T47D (cell line): Measurements from ENCODE around the gene FNDC1.
"Not testable (repeated sequence)": the region's sequence is repeated elsewhere in the genome, so short reads cannot be mapped to it uniquely, and the experiment has no call there.

ENCODE experiments used
- DNase-seq, 2 experiments: peaks; one replicate each; pipeline versions ENCODE4 v3.0.0 to v3.0.0-alpha.2; 2011 to 2012; ENCODE audit warnings: low read depth in 1 of 2, low spot score in 1 of 2
- JUND ChIP-seq: IDR thresholded peaks from 2 replicates; pipeline ENCODE4 v1.6.1; 2012; ENCODE audit warnings: low read depth
- in situ Hi-C: cut with HindIII; loops from 2 replicates; pipeline ENCODE4 v1.10.0; 2016; ENCODE audit warnings: low sequenced_read_pairs, low pct_unique_long_range_greater_than_20kb

The FNDC1 gene

DNA sequence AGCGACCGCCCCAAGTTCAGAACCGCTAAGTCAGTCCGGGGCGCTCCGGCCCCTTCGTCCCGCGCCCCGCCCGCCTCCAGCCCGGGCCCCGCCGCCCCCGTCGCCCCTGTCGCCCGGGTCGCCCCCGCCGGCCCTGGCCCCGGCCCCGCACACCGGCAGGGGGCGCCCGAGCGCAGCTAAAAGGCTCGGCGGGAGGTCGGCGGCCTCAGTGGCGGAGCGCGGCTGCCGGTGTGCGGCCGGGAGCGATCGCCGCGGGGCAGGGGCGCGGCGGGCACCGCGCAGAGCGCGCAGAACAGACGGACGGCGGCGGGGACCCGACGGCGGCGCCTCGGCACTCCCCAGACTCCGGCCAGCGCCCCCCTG, at the start of gene FNDC1:
Gene FNDC1 (plus strand): TSS at position 208 of the 363 bp plus-strand sequence. CDS start 197 bp downstream, outside the sequence.
- no peak for TF ChIP-seq JUND
- in situ Hi-C loops = no loop called here
- no peak for DNase-seq

DNA sequence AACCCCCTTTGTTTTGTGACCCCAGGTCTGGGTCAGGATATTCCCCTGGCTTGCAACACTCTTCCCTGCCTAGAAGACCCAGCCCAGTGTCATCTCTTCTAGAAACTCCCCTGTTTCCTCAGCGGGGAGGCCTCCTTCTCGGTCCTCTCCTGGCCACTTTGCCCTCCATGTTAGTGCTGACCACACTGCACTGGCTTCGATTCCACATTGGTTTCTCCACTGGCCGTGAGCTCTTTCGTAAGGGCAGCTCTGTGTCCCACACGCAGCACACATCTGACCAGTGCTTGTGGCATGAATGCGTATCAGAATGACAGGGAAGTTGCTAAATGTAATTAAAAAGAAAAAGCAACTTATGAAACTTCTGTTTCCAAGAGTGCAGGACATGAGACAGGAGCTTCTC, 49.4 kb upstream of the FNDC1 start:
- no peak for DNase-seq
- in situ Hi-C loops = no loop called here
- TF ChIP-seq JUND = no peak

DNA sequence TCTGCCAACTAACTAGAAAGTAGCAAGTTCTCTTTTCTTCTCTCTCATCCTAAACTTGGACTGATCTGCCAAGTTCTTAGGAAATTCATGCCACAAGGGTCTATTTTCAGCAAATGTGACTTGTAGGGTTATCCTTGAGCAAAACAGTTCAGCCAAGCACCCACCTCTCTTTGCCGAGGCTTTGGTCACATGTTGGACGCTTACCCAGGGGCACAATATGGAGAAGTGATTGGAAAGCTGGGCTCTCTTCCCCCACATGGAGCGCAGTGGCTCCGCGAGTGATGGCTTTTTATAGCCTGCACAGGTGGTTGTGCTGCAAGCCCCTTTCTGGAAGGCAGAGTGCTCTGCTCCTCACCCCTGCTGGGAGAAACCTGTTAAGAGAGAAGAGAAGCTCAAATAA, 47.7 kb upstream of the FNDC1 start:
- in situ Hi-C loops = no loop called here
- DNase-seq = no peak
- TF ChIP-seq JUND = no peak

DNA sequence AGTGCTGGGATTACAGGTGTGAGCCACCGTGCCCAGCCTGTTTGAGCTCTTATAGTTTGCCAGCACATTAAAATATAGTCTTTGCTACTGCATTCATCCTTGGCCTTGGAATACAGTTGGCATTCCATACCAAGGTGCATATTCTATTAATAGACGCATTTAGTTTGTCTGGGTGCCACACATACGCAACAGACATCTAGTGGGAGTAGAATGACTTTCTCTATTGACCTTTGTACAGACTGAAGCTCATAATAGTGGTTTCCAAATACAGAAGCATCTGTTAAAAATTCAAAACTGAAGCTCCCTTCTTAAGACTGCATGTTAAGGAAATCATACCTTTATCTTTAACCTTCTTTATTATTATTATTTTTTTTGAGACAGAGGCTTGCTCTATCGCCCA, 46.7 kb upstream of the FNDC1 start:
- no peak for TF ChIP-seq JUND
- no peak for DNase-seq
- in situ Hi-C loops = no loop called here

DNA sequence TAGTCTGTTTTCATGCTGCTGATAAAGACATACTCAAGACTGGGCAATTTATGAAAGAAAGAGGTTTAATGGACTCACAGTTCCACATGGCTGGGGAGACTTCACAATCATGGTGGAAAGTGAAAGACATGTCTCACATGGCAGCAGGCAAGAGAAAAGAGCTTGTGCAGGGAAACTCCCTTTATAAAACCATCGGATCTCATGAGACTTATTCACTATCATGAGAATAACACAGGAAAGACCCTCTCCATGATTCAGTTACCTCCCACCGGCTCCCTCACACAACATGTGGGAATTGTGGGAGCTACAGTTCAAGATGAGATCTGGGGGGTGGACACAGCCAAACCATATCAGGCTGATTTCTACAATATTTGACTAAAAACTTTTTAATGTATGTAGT, 45.4 kb upstream of the FNDC1 start:
- in situ Hi-C loops, DNase-seq: not testable (repeated sequence)

DNA sequence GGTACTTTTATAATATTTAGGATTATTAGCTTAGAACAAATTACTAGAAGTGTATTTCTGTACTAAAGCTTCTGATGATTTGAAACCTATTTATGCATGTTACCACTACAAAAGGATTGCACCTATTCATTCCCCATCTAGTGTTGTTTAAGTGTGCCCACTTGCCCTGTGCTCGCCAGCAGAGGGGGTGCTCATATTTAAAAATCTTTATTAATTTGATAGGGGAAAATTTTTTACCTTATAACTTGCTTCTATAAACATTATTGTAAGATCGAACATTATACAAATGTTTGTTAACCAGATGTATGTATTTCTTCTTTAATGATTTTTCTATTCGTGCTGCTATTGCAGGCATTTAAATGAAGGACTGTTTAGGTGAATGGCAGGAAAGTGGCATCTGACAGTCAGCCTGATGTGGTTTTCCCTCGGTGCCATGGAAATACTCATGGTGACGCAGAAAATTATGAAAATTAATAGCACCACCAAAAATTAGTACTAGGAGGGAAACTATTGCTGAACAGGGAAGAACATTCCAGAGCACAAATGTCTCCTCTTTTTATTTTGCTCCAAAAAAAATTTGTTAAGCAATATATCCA, 44.1 kb upstream of the FNDC1 start:
- in situ Hi-C loops = no loop called here
- no peak for TF ChIP-seq JUND

DNA sequence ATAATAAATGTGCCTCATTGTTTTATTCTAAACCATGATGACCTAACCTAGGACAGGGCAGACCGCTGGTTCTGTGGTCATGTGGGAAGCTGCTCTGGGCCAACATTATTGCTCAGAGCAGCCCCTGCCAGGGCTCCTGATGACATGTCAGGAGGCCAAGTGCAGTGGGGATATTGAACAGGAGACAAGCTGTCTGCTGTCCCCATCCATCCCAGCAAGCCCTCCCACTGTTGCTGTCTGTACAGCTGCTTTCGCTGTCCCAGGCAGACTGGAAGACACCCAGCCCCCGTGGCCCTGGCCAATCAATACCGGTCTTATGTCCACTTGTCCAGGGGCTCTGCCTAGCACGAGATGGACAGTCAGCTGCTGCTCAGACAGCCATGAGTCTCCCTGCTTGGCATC, 43.2 kb upstream of the FNDC1 start:
- DNase-seq = no peak
- TF ChIP-seq JUND = no peak
- in situ Hi-C loops = no loop called here

More for the DNA sequence above, 44.1 kb upstream of the FNDC1 start:
- DNase-seq = no peak

DNA sequence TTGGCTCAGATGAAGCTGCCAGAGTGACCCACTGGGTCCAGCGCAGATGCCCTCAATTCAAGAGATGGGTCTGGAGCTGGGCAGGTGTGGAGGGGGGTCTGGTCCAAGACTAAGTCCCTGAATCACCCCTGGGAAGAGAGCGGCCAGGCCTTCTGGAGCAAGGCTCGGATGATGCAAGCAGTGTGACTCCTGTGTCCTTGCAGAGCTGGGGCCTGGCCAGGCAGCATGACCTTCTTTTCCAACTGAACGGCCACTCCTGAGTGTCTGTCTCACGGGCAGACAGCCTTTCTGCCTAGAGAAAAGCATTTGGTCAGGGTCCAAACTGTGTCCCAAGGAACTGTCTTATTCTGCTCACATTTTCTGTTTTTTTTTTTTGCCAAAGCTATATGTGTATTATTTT, 42.6 kb upstream of the FNDC1 start:
- in situ Hi-C loops = no loop called here
- TF ChIP-seq JUND = no peak
- no peak for DNase-seq

DNA sequence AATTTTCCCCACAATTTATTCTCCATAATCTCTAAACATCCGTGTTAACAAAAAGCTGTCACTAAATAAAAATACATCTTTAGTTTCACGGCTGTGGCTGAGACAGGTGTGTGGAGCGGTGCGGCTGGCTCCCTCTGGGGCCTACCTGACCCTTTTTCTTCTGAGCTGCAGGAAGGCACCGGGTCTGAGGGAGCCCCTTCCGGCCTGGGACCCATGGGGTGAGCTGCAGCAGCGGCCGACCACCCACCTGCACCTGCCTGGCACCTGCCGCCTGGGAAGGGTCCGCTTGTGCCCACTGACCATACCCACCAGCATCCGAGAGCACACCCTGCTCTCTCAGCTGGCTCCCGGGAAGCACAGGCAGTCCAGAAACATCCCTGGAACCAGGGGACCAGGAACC, 41.5 kb upstream of the FNDC1 start:
- no peak for TF ChIP-seq JUND
- no peak for DNase-seq
- in situ Hi-C loops = no loop called here

DNA sequence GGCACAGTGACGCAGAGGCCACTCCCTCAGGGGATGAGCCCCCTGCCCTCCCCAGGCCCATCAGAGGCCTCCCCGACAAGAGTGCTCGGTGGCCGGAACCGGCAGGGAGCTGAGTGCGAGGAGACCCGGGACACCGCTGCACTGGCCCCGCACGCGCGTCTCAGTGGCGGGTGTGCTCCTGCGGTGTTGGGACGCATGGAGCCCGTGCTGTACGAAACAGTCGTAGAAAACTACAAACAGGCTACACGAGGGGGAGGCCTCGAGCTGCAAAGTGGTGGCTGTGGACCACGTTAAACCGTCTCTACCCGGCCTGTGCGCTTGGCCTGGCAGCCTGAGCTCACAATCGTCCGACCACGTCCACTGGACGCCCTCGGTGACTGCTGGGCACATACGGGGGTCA, 40.2 kb upstream of the FNDC1 start:
- in situ Hi-C loops = no loop called here
- DNase-seq = no peak
- no peak for TF ChIP-seq JUND

DNA sequence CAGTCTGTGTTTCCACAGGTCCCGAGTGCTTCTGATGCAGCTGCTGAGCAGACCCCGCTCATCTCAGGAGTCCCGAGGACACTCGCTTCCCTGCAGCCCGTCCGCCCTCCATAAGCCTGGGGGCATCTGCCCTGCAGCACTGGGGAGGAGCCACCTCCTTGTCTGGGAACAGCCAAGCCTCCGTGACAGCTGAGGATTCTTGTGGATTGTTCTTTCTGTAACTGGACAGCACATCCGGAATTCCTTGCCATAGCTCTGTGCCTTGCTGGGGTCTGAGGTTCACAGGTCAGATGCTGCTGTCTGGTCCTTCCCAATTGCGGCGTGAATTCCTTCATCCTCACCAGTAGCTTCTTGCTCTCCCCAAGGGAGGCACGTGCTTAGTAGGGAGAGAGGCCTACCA, 38.4 kb upstream of the FNDC1 start:
- no peak for DNase-seq
- no peak for TF ChIP-seq JUND
- in situ Hi-C loops = no loop called here

DNA sequence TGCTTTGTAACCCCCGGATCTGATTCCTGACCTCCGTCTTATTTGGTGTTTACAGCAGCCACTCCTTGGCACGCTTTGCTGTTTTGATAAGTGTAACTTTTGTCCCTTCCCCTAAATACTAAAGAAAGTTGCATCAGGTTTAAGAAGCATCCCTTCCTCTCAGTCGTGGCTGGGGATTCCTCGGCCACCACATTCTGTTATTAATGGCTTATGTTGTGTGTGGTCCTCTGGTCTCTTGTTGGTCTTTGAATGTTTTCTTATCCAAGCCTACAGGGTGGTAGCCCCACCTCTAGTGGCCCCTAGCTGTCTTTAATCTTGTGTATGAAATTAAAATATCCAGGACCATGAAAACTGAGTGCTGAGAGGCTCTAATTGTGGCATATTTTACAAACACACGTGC, 37.5 kb upstream of the FNDC1 start:
- no peak for DNase-seq
- no peak for TF ChIP-seq JUND
- in situ Hi-C loops = no loop called here

DNA sequence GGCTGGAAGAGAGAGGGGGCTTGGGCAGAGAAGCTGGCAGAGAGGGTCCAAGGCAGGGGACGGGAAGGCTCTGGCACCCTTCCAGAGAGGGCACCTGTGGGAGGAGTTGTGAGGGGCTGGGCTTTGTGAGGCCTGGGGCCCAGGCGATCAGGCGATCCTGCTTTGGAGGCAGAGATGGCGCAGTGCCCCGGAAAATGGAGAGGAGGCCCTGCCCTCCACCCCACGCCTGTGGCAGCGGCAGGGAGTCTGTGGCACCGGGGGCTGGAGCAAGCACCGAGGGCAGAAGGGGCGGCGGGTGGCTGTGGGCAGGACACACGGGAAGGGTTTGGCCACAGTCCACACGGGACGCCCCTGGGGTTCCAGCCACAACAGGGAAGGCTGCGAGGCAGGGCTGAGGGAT, 36.5 kb upstream of the FNDC1 start:
- no peak for TF ChIP-seq JUND
- DNase-seq = no peak
- in situ Hi-C loops = no loop called here

DNA sequence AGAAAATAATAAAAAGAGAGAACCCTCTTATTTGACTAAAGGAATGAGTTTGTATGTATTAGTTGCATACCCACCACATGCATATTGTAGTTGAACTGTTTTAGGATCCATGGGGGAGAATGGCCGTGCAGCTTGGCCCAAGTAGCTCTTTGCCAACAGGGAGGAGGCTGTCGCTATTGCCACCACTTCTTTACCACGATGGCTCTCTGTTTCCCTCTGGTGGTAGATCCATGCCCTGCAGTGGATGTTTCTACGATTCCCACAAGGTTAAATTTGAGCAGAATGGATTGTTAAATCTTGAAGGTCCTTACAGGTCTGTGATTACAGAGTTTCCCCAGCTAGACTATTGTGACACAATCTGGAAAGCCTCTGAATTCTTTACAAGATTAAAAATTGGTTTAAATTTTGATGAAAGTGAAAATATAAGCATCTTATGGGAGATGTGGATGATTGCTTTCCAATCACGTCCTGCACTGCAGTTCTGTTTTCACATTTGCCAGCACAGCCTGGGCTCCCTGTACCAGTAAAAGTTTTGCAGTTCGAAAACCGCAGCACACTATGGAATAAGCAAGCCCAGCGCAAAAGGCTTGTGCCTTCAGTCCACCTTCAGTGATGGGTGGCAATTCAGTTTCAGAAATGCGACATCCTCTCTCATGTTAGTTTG, 34.4 kb upstream of the FNDC1 start:
- peak; percentile 28 to 74 for DNase-seq
- no peak for TF ChIP-seq JUND
- in situ Hi-C loops = no loop called here
